ENCODE results near the gene MST1R.

- TF ChIP-seq CTCF (conservative IDR thresholded peaks at IDR 0.05): no peak
- TF ChIP-seq ZFX (IDR thresholded peaks at IDR 0.05): no peak
Measured at GRCh38 chr3:49841806-49842205, 61.9 kb downstream of the MST1R start.

All from C4-2B (cell line).